ENCODE measurements around the gene KIF1B. TPM values are rescaled to one million over a fixed set of nuclear protein-coding genes. Genes with fewer than 3 reads are reported as not detected.
"Not testable (repeated sequence)": the region's sequence is repeated elsewhere in the genome, so short reads cannot be mapped to it uniquely, and the experiment has no call there.

Gene KIF1B
- total RNA-seq, 1 donor from 2014 or later: 13.4 TPM

DNA sequence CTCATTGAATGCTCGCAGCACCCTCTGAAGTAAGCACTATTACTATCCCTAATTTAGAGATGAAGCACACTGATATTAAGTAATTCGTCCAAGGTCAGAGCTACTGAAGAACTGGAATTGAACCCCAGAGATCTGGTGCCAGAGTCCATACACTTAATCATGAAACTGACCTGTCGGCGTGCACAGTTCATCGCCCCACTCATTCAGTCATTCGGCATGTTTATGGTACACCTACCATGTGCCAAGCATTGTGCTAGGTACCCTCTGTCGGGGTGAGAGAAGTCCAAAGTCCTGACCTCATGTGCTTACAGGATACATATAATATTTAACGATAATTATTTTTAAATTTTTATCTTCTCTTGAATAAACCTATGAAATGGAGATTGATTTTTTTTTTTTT, 214.3 kb downstream of the KIF1B start:
- no peaks in the 10 kb centered on the region for H3K9me3 ChIP-seq
- peaks cover 10 to 11% of the 10 kb centered on the region in 2 donors for H3K36me3 ChIP-seq
- no peak for DNase-seq (ENCODE audit: low spot score in 2 of 2)
- no peak overlapping the region for H3K27ac ChIP-seq
- TF ChIP-seq CTCF (IDR thresholded peaks at IDR 0.05): no peak
- intact Hi-C loops (cut with DNase I): loop anchor here (5.0 kb wide), 1 partner anchor 547 kb away; no protein-coding TSS in a partner anchor
- H3K4me3 ChIP-seq: no peak overlapping the region
- H3K4me1 ChIP-seq: peaks cover 0 to 2% of the 10 kb centered on the region in 2 donors
- H3K27me3 ChIP-seq: no peaks in the 10 kb centered on the region

- not testable (repeated sequence) for H3K9me3 ChIP-seq; H3K4me3 ChIP-seq; H3K36me3 ChIP-seq; H3K27ac ChIP-seq; H3K27me3 ChIP-seq; H3K4me1 ChIP-seq; DNase-seq (ENCODE audit: low spot score in 2 of 2)
- intact Hi-C loops (cut with DNase I): loop anchor here (5.0 kb wide), 1 partner anchor 549 kb away; no protein-coding TSS in a partner anchor
Observed at GRCh38 chr1:10425826-10426534, 215.6 kb downstream of the KIF1B start.

GRCh38 chr1:10426535-10426848, 216.1 kb downstream of the KIF1B start:
- H3K4me1 ChIP-seq: peaks cover 5 to 11% of the 10 kb centered on the region in 2 donors
- H3K36me3 ChIP-seq; H3K9me3 ChIP-seq; H3K27me3 ChIP-seq; H3K27ac ChIP-seq; H3K4me3 ChIP-seq; DNase-seq (ENCODE audit: low spot score in 2 of 2): not testable (repeated sequence)
- intact Hi-C loops (cut with DNase I): loop anchor here (5.0 kb wide), 1 partner anchor 549 kb away; no protein-coding TSS in a partner anchor

- Histone ChIP-seq H3K27me3 (no peaks in the 10 kb centered on the region), H3K36me3 (no peaks in the 10 kb centered on the region), H3K4me3 (no peak overlapping the region), H3K27ac (no peak overlapping the region), H3K4me1 (peaks cover 5 to 12% of the 10 kb centered on the region in 2 donors), H3K9me3 (no peaks in the 10 kb centered on the region)
- no peak for TF ChIP-seq CTCF (IDR thresholded peaks at IDR 0.05)
- intact Hi-C loops (cut with DNase I): loop anchor here (1.0 to 5.0 kb wide), 2 partner anchors 52 to 552 kb away; no protein-coding TSS in a partner anchor
- DNase-seq (ENCODE audit: low spot score in 2 of 2): no peak
Observed at GRCh38 chr1:10428984-10429383, 218.6 kb downstream of the KIF1B start.

DNA sequence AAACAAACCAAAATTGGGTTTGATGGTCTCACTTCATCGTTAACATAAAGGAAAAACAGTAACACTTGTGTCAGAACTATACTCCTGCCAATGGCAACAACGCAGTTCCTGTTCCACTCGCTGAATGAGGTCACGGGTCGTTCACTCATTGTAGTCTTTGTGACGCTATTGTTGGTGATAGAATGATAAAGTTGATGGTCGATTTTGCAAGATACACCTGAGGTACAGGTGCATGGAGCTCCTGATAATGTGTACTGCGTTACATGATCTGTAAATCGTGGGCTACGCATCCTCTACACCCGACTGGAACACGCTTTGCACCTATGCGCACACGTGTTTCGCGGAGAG, 219.5 kb downstream of the KIF1B start:
- Histone ChIP-seq H3K4me1 (peaks cover 5 to 12% of the 10 kb centered on the region in 2 donors), H3K36me3 (no peaks in the 10 kb centered on the region), H3K4me3 (peak overlapping the region; percentile 84 to 97), H3K9me3 (no peaks in the 10 kb centered on the region), H3K27me3 (no peaks in the 10 kb centered on the region), H3K27ac (no peak overlapping the region)
- DNase-seq (ENCODE audit: low spot score in 2 of 2): no peak
- intact Hi-C loops (cut with DNase I): loop anchor here (1.0 to 5.0 kb wide), 5 partner anchors 31 to 553 kb away; partner anchors contain the start of genes DFFA and PGD
- TF ChIP-seq CTCF (IDR thresholded peaks at IDR 0.05): no peak

DNA sequence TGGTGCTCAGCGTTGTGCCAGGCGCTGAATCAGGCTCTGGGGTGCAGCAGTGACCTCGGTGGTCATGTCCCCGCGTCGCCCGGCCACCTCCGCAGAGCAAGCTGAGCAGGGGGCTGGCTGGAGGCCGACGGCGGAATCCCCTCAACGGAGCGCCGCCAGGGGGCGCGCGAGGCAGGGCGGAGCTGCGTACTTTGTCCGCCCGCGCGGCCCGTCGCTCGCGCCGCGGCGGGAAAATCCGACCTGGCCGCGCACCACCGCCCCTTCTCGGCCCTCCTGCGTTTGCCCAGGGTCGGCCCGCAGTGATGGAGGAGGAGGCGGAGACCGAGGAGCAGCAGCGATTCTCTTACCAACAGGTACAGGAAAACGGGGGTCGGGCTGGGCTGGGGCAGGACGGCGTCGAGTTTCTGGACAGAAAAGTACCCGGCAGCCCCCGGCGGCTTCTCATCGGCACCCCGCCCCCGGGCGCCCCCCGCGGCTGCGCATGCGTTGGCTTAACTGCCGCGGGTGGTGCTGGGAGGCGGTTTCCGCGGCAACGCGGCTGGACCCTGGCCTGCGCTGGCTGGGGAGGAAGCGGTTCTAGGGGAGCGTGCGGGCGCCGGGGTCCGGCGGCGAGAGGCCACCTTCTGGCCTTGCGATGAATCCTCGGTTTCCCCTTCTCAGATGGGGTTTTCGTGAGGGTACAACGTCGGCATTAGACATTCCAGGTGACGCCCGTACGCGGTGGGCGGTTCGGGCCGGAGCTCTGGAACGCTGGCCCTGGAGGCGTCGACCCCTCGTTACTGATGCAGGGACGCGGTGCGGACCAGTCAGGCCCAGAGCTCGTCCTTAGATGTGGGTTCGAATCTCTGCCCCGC, 220.1 kb downstream of the KIF1B start, which contains the start of gene CENPS:
Gene CENPS (plus strand): TSS at position 218 of the 854 bp plus-strand sequence. CDS start 85 bp downstream, at position 303.
- Histone ChIP-seq H3K9me3 (no peaks in the 10 kb centered on the region), H3K4me3 (peak within 1 kb of the TSS; percentile 84 to 97), H3K27ac (peak within 1 kb of the TSS; percentile 65 to 71), H3K27me3 (no peaks in the 10 kb centered on the region), H3K36me3 (no peaks in the 10 kb centered on the region), H3K4me1 (peaks cover 5 to 12% of the 10 kb centered on the region in 2 donors)
- intact Hi-C loops (cut with DNase I): loop anchor here (1.0 to 2.0 kb wide), 4 partner anchors 31 to 436 kb away; partner anchors contain the start of genes DFFA and PGD
- peak; percentile 96 to 100 (median 97) for TF ChIP-seq CTCF (IDR thresholded peaks at IDR 0.05)
- DNase-seq (ENCODE audit: low spot score in 2 of 2): peak; percentile 61 to 95

Other genes starting within 250 kb of the KIF1B start
- 119 TPM for gene RBP7, start 213.3 kb upstream of the KIF1B start, total RNA-seq
- 35.2 TPM for gene UBE4B, start 177.6 kb upstream of the KIF1B start, total RNA-seq
- gene PGD, start 188.5 kb downstream of the KIF1B start, total RNA-seq: 152 TPM
- gene CENPS, start 219.9 kb downstream of the KIF1B start, total RNA-seq: not detected
- gene CORT, start 239.5 kb downstream of the KIF1B start, total RNA-seq: not detected

All from ascending aorta (tissue), 2 donors.